NB4 (cell line): Measurements from ENCODE around the gene TRAPPC2L.

ENCODE experiments used
- DNase-seq: peaks from one replicate; pipeline ENCODE4 v3.0.0; 2010; ENCODE audit warnings: low read depth
- H3K4me3 ChIP-seq: one replicate; pipeline ENCODE4 v1.5.1; 2011; ENCODE audit warnings: mild to moderate bottlenecking, low read depth, low read length, moderate library complexity
- CTCF ChIP-seq: IDR thresholded peaks from one replicate; pipeline ENCODE4 v1.5.1; 2012; ENCODE audit warnings: low read depth, low read length
- MAX ChIP-seq: IDR thresholded peaks from 2 replicates; pipeline ENCODE4 v1.6.1; 2011; ENCODE audit warnings: low read depth, low read length
- MYC ChIP-seq: IDR thresholded peaks from 2 replicates; pipeline ENCODE4 v1.6.1; 2011; ENCODE audit warnings: low read depth, low read length
- POLR2A ChIP-seq: IDR thresholded peaks from 2 replicates; pipeline ENCODE4 v1.6.1; 2011; ENCODE audit warnings: mild to moderate bottlenecking; ENCODE audit not compliant: insufficient read length; ENCODE audit errors: extremely low read depth

TRAPPC2L gene

GRCh38 chr16:88810166-88810911 is 46.6 kb upstream of the TRAPPC2L start:
- TF ChIP-seq CTCF: no peak
- peak; percentile 19 for TF ChIP-seq POLR2A
- TF ChIP-seq MYC: peak; percentile 47; the same call in 1 of the 2 replicates
- peak; percentile 49; the same call in 1 of the 2 replicates for TF ChIP-seq MAX
- peak; percentile 91 for DNase-seq
- peak overlapping the region; percentile 86 for H3K4me3 ChIP-seq

- peak; percentile 89 for TF ChIP-seq MYC
- TF ChIP-seq MAX: peak; percentile 95
- TF ChIP-seq POLR2A: peak; percentile 82
- no peak for TF ChIP-seq CTCF
- peak overlapping the region; percentile 86 for H3K4me3 ChIP-seq
- DNase-seq: peak; percentile 89
These were observed 45.8 kb upstream of the TRAPPC2L start for GRCh38 chr16:88810912-88811768.

- TF ChIP-seq CTCF (peak; percentile 31), MAX (peak; percentile 90), POLR2A (peak; percentile 87), MYC (peak; percentile 95)
- H3K4me3 ChIP-seq: peak within 1 kb of the TSS; percentile 86
- peak; percentile 96 for DNase-seq
These were observed 45.0 kb upstream of the TRAPPC2L start, which contains the start of gene APRT for GRCh38 chr16:88811769-88812512. Gene APRT, minus strand, starts transcription at chr16:88811928. Its CDS starts 29 bp downstream, at chr16:88811899.

- TF ChIP-seq MAX (peak; percentile 67; the same call in 1 of the 2 replicates), CTCF (peak; percentile 32), POLR2A (no peak), MYC (peak; percentile 40; the same call in 1 of the 2 replicates)
- DNase-seq: peak; percentile 88
These were observed 44.2 kb upstream of the TRAPPC2L start for GRCh38 chr16:88812513-88813268.

More at GRCh38 chr16:88812513-88813268, 44.2 kb upstream of the TRAPPC2L start:
- H3K4me3 ChIP-seq: peak overlapping the region; percentile 86
